GM15510 (cell line): ENCODE data around the gene MTARC2.
A peak's percentile ranks its signal among the peaks of the same experiment; 100 is the strongest.

Source experiments
- POLR2A ChIP-seq: IDR thresholded peaks from 3 replicates; pipeline ENCODE4 v1.6.1; 2011; ENCODE audit warnings: borderline replicate concordance; ENCODE audit not compliant: insufficient read length; ENCODE audit errors: extremely low read depth

The MTARC2 gene

GRCh38 chr1:220754212-220754917 lies 6.2 kb downstream of the MTARC2 start:
- no peak for TF ChIP-seq POLR2A

DNA sequence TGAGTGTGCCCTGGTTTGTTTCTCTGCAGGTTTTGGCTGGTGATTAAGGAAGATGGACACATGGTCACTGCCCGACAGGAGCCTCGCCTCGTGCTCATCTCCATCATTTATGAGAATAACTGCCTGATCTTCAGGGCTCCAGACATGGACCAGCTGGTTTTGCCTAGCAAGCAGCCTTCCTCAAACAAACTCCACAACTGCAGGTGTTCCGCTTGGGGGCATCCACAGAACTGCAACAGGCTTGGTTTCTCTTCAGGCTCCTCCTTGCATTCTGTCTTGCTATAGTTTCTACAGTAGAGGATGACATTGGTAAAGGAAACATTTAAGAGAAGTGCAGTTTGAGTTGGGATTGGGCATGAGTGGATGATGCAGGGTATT lies 6.8 kb downstream of the MTARC2 start:
- TF ChIP-seq POLR2A, result no peak

DNA sequence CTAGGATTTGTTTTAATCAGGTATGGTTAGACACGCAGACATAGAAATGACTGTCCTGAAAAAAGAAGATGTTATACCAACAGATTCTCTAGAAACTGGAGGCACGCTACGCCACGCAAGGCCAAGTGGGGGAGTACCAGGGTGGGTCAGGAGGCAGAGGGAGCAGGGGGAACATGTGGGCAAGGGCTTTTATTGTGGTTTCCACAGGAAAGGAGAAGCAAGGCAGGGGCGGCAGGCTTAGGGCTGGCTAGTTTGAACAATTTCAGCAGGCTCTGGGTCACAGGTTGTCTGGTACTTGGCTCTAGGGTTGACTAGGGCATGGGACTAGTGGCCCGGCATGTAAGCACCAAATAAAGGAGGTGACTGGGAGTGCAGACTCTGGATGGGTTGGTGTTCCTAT lies 7.2 kb downstream of the MTARC2 start:
- TF ChIP-seq POLR2A, result no peak

GRCh38 chr1:220757441-220757840 lies 9.3 kb downstream of the MTARC2 start:
- no peak for TF ChIP-seq POLR2A

- no peak for TF ChIP-seq POLR2A
These were observed 11.0 kb downstream of the MTARC2 start for GRCh38 chr1:220759147-220759546.

- TF ChIP-seq POLR2A, result no peak
These were observed 13.7 kb downstream of the MTARC2 start for GRCh38 chr1:220761688-220762427.

DNA sequence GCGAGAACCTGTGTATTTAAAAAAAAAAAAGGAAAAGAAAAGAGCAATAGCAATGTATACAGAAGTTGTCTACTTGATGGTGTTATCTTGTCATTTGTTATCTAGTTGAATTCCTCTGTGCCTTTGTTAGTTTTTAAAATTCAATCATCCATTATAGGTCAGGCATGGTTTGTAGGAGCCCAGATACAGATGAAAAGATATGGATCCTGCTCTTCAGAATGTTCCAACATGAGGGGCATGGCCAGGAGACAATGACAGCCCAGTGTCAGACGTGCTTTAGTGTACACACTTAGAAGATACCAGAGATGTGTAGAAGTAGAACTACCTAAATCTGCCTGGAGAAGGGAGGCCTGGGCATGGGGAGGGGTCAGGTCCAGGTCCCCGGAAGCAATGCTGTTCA lies 16.6 kb downstream of the MTARC2 start:
- TF ChIP-seq POLR2A, result no peak

- no peak for TF ChIP-seq POLR2A
These were observed 19.4 kb downstream of the MTARC2 start for GRCh38 chr1:220767312-220768125.

GRCh38 chr1:220768126-220768601 lies 20.0 kb downstream of the MTARC2 start:
- no peak for TF ChIP-seq POLR2A

- no peak for TF ChIP-seq POLR2A
These were observed 21.1 kb downstream of the MTARC2 start for GRCh38 chr1:220769205-220769604.

DNA sequence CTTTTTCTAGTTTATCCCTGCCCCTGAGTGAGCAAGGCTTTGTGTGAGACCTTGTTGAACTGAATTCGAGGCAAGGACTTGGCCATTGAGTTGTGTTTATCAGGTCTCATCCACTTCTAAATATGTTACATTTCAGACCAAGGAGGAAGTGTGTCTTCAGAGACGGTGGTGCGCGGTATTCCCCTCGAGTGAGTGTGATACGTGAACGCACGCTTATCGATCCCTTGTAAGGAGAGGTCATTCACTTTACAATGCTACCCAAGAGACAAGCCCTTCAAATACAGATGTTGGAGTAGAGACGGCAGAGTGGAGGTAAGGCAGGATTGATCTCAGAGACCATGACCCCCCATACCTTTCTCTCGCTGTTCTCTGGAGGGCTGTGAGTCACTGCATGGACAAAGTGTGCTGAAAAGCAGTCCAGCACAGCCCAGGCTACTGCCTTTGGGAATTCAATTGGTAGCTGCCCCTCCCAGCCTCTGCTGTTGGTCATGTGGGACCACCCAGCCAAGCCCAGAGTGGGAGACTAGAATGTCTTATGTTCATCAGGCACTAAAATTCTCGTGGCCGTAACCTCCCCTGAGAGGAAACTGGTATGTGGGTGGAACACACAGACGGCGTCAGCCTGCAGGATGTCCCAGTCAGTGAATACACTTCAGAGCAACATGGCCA lies 22.3 kb downstream of the MTARC2 start:
- TF ChIP-seq POLR2A, result peak; percentile 13

DNA sequence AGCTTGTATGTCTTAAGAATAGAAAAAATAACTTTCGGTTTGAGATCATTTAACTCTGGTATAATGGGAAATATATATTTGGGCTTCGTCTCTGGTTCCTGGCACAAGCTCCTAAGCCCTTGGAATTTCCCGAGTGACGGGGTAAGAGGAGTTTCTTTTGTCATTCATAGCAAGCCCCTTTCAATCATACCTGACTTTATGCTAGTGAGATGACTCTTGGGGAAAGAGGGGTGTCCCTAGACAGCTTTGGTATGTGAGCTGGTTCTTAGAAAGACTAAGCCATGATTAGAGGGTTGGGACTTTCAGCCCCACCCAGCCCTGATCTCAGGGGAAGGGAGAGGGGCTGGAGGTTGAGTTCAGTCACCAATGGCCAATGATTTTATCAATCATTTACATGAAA lies 24.7 kb downstream of the MTARC2 start:
- TF ChIP-seq POLR2A, result no peak

DNA sequence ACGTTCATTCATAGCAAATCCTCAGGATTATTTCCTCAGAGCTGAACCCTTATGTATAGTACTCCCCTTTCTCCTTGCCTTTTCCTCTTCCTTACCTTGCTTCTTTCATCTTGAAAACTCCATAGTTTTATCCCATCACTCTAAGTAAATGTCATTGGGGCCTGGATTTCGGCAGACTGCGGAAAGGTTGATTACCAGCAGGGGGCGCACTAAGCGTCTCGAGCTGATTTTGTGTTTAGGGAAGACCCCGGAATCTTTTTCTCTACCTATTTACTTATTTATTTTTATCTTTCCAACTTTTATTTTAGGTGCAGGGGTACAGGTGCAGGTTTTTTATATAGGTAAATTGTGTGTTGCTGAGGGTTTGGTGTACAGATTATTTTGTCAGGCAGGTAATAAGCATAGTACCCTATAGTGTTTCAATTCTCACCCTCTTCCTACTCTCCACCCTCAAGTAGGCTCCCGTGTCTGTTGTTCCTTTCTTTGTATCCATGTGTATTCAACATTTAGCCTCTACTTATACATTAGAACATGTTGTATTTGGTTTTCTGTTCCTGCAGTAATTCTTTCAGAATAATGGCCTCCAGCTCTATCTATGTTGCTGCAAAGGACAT lies 27.2 kb downstream of the MTARC2 start:
- TF ChIP-seq POLR2A, result no peak

- TF ChIP-seq POLR2A, result no peak
These were observed 28.1 kb downstream of the MTARC2 start for GRCh38 chr1:220776254-220776653.
